ENCODE results near the gene DNM3. TPM values are rescaled to one million over a fixed set of nuclear protein-coding genes. Genes with fewer than 3 reads are reported as not detected.

DNM3 gene
- total RNA-seq, 2 experiments from 2014 or later: 1.6 to 1.8 TPM

DNA sequence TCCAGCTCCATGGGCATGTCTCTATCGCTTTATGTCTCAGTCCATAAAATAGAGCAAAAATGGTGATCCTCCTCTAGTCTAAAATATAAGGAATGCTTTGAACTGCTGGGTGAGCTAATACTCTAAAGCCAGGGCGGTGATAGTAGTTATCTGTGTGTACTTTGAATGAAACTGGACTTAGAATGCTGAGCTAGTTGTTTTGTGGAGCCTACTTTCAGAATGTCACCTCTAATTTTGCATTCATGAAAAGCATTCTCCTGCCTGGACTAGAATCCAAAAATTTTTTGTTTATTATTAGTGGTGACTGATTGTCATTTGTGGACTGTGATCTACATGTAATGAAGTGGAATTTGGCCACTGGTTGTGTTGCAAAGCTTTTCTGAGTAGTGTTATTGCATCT, 337.6 kb downstream of the DNM3 start:
- Histone ChIP-seq H3K4me3 (ENCODE audit: low read length) (no peak overlapping the region), H3K27me3 (ENCODE audit: control insufficient read depth in 1 of 2, insufficient read depth in 2 of 2, low read length in 2 of 2) (no peaks in the 10 kb centered on the region), H3K9me3 (ENCODE audit: control insufficient read depth in 1 of 2, insufficient read depth in 1 of 2, low read length in 2 of 2) (no peaks in the 10 kb centered on the region), H3K4me1 (ENCODE audit: insufficient read depth, low read length) (peaks cover 9% of the 10 kb centered on the region), H3K27ac (ENCODE audit: low read depth in 1 of 2, low read length in 2 of 2) (no peak overlapping the region), H3K36me3 (ENCODE audit: insufficient read depth, low read length) (no peaks in the 10 kb centered on the region)
- POLR2A ChIA-PET: interaction anchor here (0.8 to 1.4 kb wide), 5 partner anchors 10 to 397 kb away, joined by 3 to 4 read pairs (median 3); partner anchors contain the start of genes METTL13 and SUCO
- ATAC-seq (ENCODE audit: poor library complexity) (no peak), DNase-seq (no peak)
- Mint-ChIP-seq H3K27me3 (no peaks in the 10 kb centered on the region), H3K9me3 (no peaks in the 10 kb centered on the region), H3K27ac (no peak overlapping the region), H3K36me3 (ENCODE audit: low read depth) (no peaks in the 10 kb centered on the region), H3K4me1 (ENCODE audit: low read depth) (peaks cover 37% of the 10 kb centered on the region), H3K4me3 (no peak overlapping the region)
- intact Hi-C loops (cut with DNase I, micrococcal nuclease): loop anchor here in 1 of 2 experiments (5.0 kb wide), 1 partner anchor 218 kb away; no protein-coding TSS in a partner anchor
- CTCF ChIA-PET: no interaction called here
- TF ChIP-seq, protein P1, sequence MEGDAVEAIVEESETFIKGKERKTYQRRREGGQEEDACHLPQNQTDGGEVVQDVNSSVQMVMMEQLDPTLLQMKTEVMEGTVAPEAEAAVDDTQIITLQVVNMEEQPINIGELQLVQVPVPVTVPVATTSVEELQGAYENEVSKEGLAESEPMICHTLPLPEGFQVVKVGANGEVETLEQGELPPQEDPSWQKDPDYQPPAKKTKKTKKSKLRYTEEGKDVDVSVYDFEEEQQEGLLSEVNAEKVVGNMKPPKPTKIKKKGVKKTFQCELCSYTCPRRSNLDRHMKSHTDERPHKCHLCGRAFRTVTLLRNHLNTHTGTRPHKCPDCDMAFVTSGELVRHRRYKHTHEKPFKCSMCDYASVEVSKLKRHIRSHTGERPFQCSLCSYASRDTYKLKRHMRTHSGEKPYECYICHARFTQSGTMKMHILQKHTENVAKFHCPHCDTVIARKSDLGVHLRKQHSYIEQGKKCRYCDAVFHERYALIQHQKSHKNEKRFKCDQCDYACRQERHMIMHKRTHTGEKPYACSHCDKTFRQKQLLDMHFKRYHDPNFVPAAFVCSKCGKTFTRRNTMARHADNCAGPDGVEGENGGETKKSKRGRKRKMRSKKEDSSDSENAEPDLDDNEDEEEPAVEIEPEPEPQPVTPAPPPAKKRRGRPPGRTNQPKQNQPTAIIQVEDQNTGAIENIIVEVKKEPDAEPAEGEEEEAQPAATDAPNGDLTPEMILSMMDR (IDR thresholded peaks at IDR 0.05): no peak

DNA sequence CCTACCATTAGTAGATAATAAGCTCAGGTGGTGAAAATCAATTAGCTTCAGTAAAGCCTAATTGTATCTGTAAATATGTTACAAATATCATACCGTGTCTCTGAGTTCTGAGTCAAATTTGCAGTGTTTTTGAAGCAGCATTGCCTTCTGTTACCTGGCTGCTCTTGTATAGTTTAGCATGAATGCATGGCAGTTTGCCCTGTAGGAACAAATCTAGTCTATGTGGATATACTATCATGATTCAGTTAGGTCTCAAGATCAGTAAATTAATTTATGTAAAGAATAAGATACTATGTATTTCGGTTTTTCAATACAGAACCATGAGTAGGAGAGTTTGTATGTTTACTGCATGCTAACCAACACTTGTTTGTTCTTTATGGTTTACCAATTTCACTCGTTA, 338.6 kb downstream of the DNM3 start:
- H3K36me3 ChIP-seq (ENCODE audit: insufficient read depth, low read length): no peaks in the 10 kb centered on the region
- no peak overlapping the region for H3K4me3 ChIP-seq (ENCODE audit: low read length)
- H3K4me1 ChIP-seq (ENCODE audit: insufficient read depth, low read length): peaks cover 9% of the 10 kb centered on the region
- no peaks in the 10 kb centered on the region for H3K36me3 Mint-ChIP-seq (ENCODE audit: low read depth)
- intact Hi-C loops (cut with DNase I, micrococcal nuclease): loop anchor here (5.0 to 10.0 kb wide), 4 partner anchors 175 to 338 kb away; partner anchors contain the start of gene DNM3 (in 1 of the 2)
- no peak for ATAC-seq (ENCODE audit: poor library complexity)
- no peak for DNase-seq
- no peaks in the 10 kb centered on the region for H3K9me3 ChIP-seq (ENCODE audit: control insufficient read depth in 1 of 2, insufficient read depth in 1 of 2, low read length in 2 of 2)
- H3K27ac ChIP-seq (ENCODE audit: low read depth in 1 of 2, low read length in 2 of 2): peak overlapping the region; percentile 71 to 89
- TF ChIP-seq, protein P1 (IDR thresholded peaks at IDR 0.05): no peak
- H3K27ac Mint-ChIP-seq: peak overlapping the region; percentile 97
- no peaks in the 10 kb centered on the region for H3K27me3 Mint-ChIP-seq
- peaks cover 43% of the 10 kb centered on the region for H3K4me1 Mint-ChIP-seq (ENCODE audit: low read depth)
- POLR2A ChIA-PET: interaction anchor here (0.9 to 3.7 kb wide), 7 partner anchors 179 to 398 kb away, joined by 3 to 24 read pairs (median 6); partner anchors contain the start of genes METTL13 and SUCO
- CTCF ChIA-PET: no interaction called here
- no peaks in the 10 kb centered on the region for H3K27me3 ChIP-seq (ENCODE audit: control insufficient read depth in 1 of 2, insufficient read depth in 2 of 2, low read length in 2 of 2)
- peak overlapping the region; percentile 30 for H3K4me3 Mint-ChIP-seq
- no peaks in the 10 kb centered on the region for H3K9me3 Mint-ChIP-seq

DNA sequence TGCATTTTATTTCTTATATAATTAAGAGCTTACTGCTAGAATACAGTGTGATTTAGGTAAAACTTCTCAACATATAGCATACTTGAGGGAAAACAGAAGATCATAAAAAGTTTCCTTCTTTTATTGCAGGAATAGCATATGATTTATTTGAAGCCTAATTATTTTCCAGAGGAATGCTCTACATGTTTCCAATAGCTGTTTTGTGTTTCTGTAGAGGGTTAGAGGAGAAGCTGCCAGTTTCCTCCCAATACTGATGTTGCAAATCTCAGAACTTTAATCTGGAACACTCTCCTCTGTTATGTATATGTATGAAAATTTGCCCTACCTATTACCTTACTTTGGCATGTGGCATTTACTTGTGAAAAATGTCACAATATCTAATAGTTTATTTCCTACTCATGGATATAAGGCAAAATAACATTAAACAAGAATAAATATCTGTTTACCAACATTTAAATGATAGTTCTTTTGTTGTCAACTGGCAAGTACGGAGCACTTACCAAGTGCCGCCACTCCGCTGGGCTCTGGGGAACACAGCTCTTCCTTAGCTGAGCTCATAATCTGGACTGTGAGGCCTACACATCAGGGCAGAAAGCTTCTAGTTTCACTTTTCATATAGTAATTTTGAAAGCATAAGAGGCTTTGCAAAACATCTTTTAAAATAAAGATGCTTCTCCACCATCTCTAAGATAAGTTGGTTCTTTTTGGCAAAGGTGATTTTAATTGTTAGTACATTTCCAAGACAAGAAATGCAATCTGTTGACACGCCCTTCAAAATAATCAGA, 339.4 kb downstream of the DNM3 start:
- peak overlapping the region; percentile 83 for H3K4me3 Mint-ChIP-seq
- Histone ChIP-seq H3K27ac (ENCODE audit: low read depth in 1 of 2, low read length in 2 of 2) (peak overlapping the region; percentile 71 to 89), H3K27me3 (ENCODE audit: control insufficient read depth in 1 of 2, insufficient read depth in 2 of 2, low read length in 2 of 2) (no peaks in the 10 kb centered on the region), H3K4me1 (ENCODE audit: insufficient read depth, low read length) (peaks cover 11% of the 10 kb centered on the region), H3K4me3 (ENCODE audit: low read length) (peak overlapping the region; percentile 41), H3K36me3 (ENCODE audit: insufficient read depth, low read length) (no peaks in the 10 kb centered on the region), H3K9me3 (ENCODE audit: control insufficient read depth in 1 of 2, insufficient read depth in 1 of 2, low read length in 2 of 2) (no peaks in the 10 kb centered on the region)
- ChIA-PET CTCF (no interaction called here), POLR2A (interaction anchor here (0.7 to 3.7 kb wide), 12 partner anchors 24 to 352 kb away, joined by 3 to 24 read pairs (median 5); partner anchors contain the start of gene SUCO)
- intact Hi-C loops (cut with DNase I, micrococcal nuclease): loop anchor here (1.0 to 10.0 kb wide), 4 partner anchors 176 to 338 kb away; partner anchors contain the start of gene DNM3 (in 1 of the 2)
- DNase-seq (peak in 12 of 14 experiments; percentile 11 to 79 (median 30)), ATAC-seq (ENCODE audit: poor library complexity) (peak; percentile 65)
- TF ChIP-seq, protein P1 (IDR thresholded peaks at IDR 0.05): no peak
- no peaks in the 10 kb centered on the region for H3K36me3 Mint-ChIP-seq (ENCODE audit: low read depth)
- peak overlapping the region; percentile 97 for H3K27ac Mint-ChIP-seq
- no peaks in the 10 kb centered on the region for H3K27me3 Mint-ChIP-seq
- H3K4me1 Mint-ChIP-seq (ENCODE audit: low read depth): peaks cover 49% of the 10 kb centered on the region
- no peaks in the 10 kb centered on the region for H3K9me3 Mint-ChIP-seq

Measured in CD4-positive, alpha-beta T cell (primary cell).